HG03521 (cell line): ENCODE results near the gene RCCD1.
"Not testable (repeated sequence)": the region's sequence is repeated elsewhere in the genome, so short reads cannot be mapped to it uniquely, and the experiment has no call there.

Source experiments
- ATAC-seq: cut with Tn5 transposase; IDR thresholded peaks from one replicate; pipeline ENCODE4 v1.9.1; 2021; ENCODE audit warnings: mild to moderate bottlenecking, moderate library complexity; ENCODE audit not compliant: unreplicated experiment

The RCCD1 gene

GRCh38 chr15:90917569-90917968 lies 37.1 kb upstream of the RCCD1 start:
- no peak for ATAC-seq

- no peak for ATAC-seq
Measured at GRCh38 chr15:90918034-90918788, 36.5 kb upstream of the RCCD1 start.

- ATAC-seq: no peak
Measured at GRCh38 chr15:90918835-90919234, 35.8 kb upstream of the RCCD1 start.

- no peak for ATAC-seq
Measured at GRCh38 chr15:90921887-90922286, 32.8 kb upstream of the RCCD1 start.

- ATAC-seq: peak; percentile 85
Measured at GRCh38 chr15:90922712-90923322, 31.9 kb upstream of the RCCD1 start.

- ATAC-seq: peak; percentile 55
Measured at GRCh38 chr15:90924375-90924774, 30.3 kb upstream of the RCCD1 start.

GRCh38 chr15:90926766-90927165 lies 27.9 kb upstream of the RCCD1 start:
- not testable (repeated sequence) for ATAC-seq

- not testable (repeated sequence) for ATAC-seq
Measured at GRCh38 chr15:90928106-90928505, 26.6 kb upstream of the RCCD1 start.

- no peak for ATAC-seq
Measured at GRCh38 chr15:90929246-90930019, 25.3 kb upstream of the RCCD1 start.

- no peak for ATAC-seq
Measured at GRCh38 chr15:90930861-90931574, 23.7 kb upstream of the RCCD1 start.

- no peak for ATAC-seq
Measured at GRCh38 chr15:90931575-90931827, 23.2 kb upstream of the RCCD1 start.

- ATAC-seq: peak; percentile 40
Measured at GRCh38 chr15:90931828-90932659, 22.6 kb upstream of the RCCD1 start, which contains the start of gene HDDC3. TSS of gene HDDC3 (minus strand) at chr15:90932549. CDS start at chr15:90932540, 9 bp downstream.

GRCh38 chr15:90932660-90932991 lies 22.1 kb upstream of the RCCD1 start:
- ATAC-seq: no peak

- no peak for ATAC-seq
Measured at GRCh38 chr15:90933301-90933700, 21.4 kb upstream of the RCCD1 start.

- peak; percentile 20 for ATAC-seq
Measured at GRCh38 chr15:90934256-90934948, 20.3 kb upstream of the RCCD1 start.

- ATAC-seq: peak; percentile 60
Measured at GRCh38 chr15:90934949-90935751, 19.5 kb upstream of the RCCD1 start, which contains the start of gene UNC45A. TSS of gene UNC45A (plus strand) at chr15:90935285. CDS start at chr15:90935325, 40 bp downstream.

GRCh38 chr15:90936823-90937222 lies 17.9 kb upstream of the RCCD1 start:
- no peak for ATAC-seq

GRCh38 chr15:90938261-90938660 lies 16.4 kb upstream of the RCCD1 start:
- ATAC-seq: no peak

GRCh38 chr15:90939756-90940155 lies 14.9 kb upstream of the RCCD1 start:
- ATAC-seq: no peak
